HEK293T (cell line): ENCODE measurements around the gene EFL1.
"Not testable (repeated sequence)": the region's sequence is repeated elsewhere in the genome, so short reads cannot be mapped to it uniquely, and the experiment has no call there.

Experiments used
- CTCF ChIA-PET: fragments of 350-600 bp; formaldehyde crosslinking; extraction: SDS; loops from one replicate; lab custom pipeline; 2021; ENCODE audit warnings: antibody characterized with exemption, inconsistent platforms; lab: Yijun Ruan, JAX
- POLR2A ChIA-PET: fragments of 350-600 bp; formaldehyde crosslinking; extraction: SDS; loops from one replicate; lab custom pipeline; 2020; ENCODE audit warnings: antibody characterized with exemption, inconsistent platforms; lab: Yijun Ruan, JAX
- DNase-seq: peaks from one replicate; pipeline ENCODE4 v3.0.0; 2012; ENCODE audit warnings: mixed read lengths; ENCODE audit errors: extremely low spot score
- ARNT ChIP-seq: fragments of 450-650 bp; IDR thresholded peaks from 2 replicates; pipeline ENCODE4 v1.6.1; 2017; ENCODE audit warnings: mild to moderate bottlenecking
- BHLHE40 ChIP-seq: fragments of 450-650 bp; IDR thresholded peaks from 2 replicates; pipeline ENCODE4 v1.6.1; 2016; ENCODE audit warnings: mild to moderate bottlenecking, moderate library complexity, borderline replicate concordance
- CTBP1 ChIP-seq: fragments of 450-650 bp; IDR thresholded peaks from 2 replicates; pipeline ENCODE4 v1.6.1; 2016; ENCODE audit warnings: borderline replicate concordance
- ELF4 ChIP-seq: fragments of 450-650 bp; IDR thresholded peaks from 2 replicates; pipeline ENCODE4 v1.6.1; 2017; ENCODE audit warnings: antibody characterized with exemption
- FOXA1 ChIP-seq: fragments of 450-650 bp; IDR thresholded peaks from 2 replicates; pipeline ENCODE4 v1.6.1; 2016; ENCODE audit warnings: mild to moderate bottlenecking
- FOXK2 ChIP-seq: fragments of 450-650 bp; IDR thresholded peaks from 2 replicates; pipeline ENCODE4 v1.6.1; 2016; ENCODE audit warnings: mild to moderate bottlenecking
- FOXM1 ChIP-seq: fragments of 450-650 bp; IDR thresholded peaks from 2 replicates; pipeline ENCODE4 v1.6.1; 2017; ENCODE audit warnings: mild to moderate bottlenecking, borderline replicate concordance
- HDGF ChIP-seq: fragments of 450-650 bp; IDR thresholded peaks from 2 replicates; pipeline ENCODE4 v1.6.1; 2017; ENCODE audit warnings: antibody characterized with exemption, borderline replicate concordance
- L3MBTL2 ChIP-seq: fragments of 450-650 bp; conservative IDR thresholded peaks from 2 replicates; pipeline ENCODE4 v1.6.1; 2016; ENCODE audit warnings: mild to moderate bottlenecking
- LEF1 ChIP-seq: fragments of 450-650 bp; IDR thresholded peaks from 2 replicates; pipeline ENCODE4 v1.6.1; 2017; ENCODE audit warnings: mild to moderate bottlenecking, borderline replicate concordance
- NFRKB ChIP-seq: fragments of 450-650 bp; IDR thresholded peaks from 2 replicates; pipeline ENCODE4 v1.6.1; 2016; ENCODE audit warnings: mild to moderate bottlenecking, moderate library complexity
- PKNOX1 ChIP-seq: fragments of 450-650 bp; IDR thresholded peaks from 2 replicates; pipeline ENCODE4 v1.6.1; 2016
- SP1 ChIP-seq: fragments of 450-650 bp; IDR thresholded peaks from 2 replicates; pipeline ENCODE4 v1.6.1; 2017
- SUZ12 ChIP-seq: fragments of 450-650 bp; IDR thresholded peaks from 2 replicates; pipeline ENCODE4 v1.6.1; 2016; ENCODE audit warnings: mild to moderate bottlenecking
- TARDBP ChIP-seq: fragments of 450-650 bp; IDR thresholded peaks from 2 replicates; pipeline ENCODE4 v1.6.1; 2016
- ZNF384 ChIP-seq: fragments of 450-650 bp; IDR thresholded peaks from 2 replicates; pipeline ENCODE4 v1.6.1; 2016

The EFL1 gene

GRCh38 chr15:82298520-82298919, 36.0 kb upstream of the EFL1 start:
- POLR2A ChIA-PET: no interaction called here
- no peak for DNase-seq
- CTCF ChIA-PET: no interaction called here
- TF ChIP-seq ZNF384 (no peak), FOXA1 (no peak), TARDBP (no peak), FOXM1 (no peak)

DNA sequence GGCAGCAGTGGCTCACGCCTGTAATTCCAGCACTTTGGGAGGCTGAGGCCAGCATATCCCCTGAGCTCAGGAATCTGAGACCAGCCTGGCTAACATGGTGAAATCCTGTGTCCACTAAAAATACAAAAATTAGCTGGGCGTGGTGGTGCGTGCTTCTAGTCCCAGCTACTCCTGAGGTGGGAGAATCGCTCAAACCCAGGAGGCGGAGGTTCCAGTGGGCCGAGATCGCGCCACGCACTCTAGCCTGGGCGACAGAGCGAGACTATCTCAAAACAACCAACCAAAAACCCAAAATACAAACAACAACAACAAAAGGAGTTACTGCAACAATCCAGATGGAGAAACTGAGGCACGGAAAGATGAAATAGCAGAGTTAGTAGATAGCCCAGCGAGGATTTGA, 35.5 kb upstream of the EFL1 start:
- TF ChIP-seq SUZ12: no peak
- TF ChIP-seq TARDBP: no peak
- TF ChIP-seq LEF1: no peak
- no peak for TF ChIP-seq BHLHE40
- no peak for TF ChIP-seq FOXK2
- no peak for TF ChIP-seq NFRKB
- ChIA-PET POLR2A (no interaction called here), CTCF (no interaction called here)
- no peak for DNase-seq

- ChIA-PET CTCF (no interaction called here), POLR2A (no interaction called here)
- no peak for TF ChIP-seq FOXM1
- TF ChIP-seq FOXA1: no peak
- DNase-seq: no peak
These were observed 35.0 kb upstream of the EFL1 start for GRCh38 chr15:82297546-82297945.

GRCh38 chr15:82294061-82294690, 31.6 kb upstream of the EFL1 start:
- ChIA-PET CTCF (interaction anchor here (0.6 kb wide), 1 partner anchor 10 kb away, joined by 3 read pairs; no protein-coding TSS in a partner anchor), POLR2A (no interaction called here)
- TF ChIP-seq SP1 (no peak), HDGF (no peak), ELF4 (no peak), NFRKB (no peak), L3MBTL2 (no peak), FOXK2 (no peak), BHLHE40 (no peak), LEF1 (no peak), PKNOX1 (no peak), TARDBP (no peak), FOXM1 (no peak), SUZ12 (no peak), FOXA1 (no peak), ZNF384 (no peak), ARNT (no peak), CTBP1 (no peak)
- DNase-seq: no peak

GRCh38 chr15:82292271-82292670, 29.7 kb upstream of the EFL1 start:
- TF ChIP-seq SP1 (no peak), FOXA1 (no peak), TARDBP (no peak), LEF1 (no peak), PKNOX1 (no peak), SUZ12 (no peak), FOXM1 (no peak), ZNF384 (no peak), CTBP1 (no peak), BHLHE40 (no peak), NFRKB (no peak), FOXK2 (no peak), ELF4 (no peak), HDGF (no peak), ARNT (no peak), L3MBTL2 (no peak)
- ChIA-PET CTCF (interaction anchor here (0.6 kb wide), 1 partner anchor 93 kb away, joined by 5 read pairs; no protein-coding TSS in a partner anchor), POLR2A (no interaction called here)
- no peak for DNase-seq

DNA sequence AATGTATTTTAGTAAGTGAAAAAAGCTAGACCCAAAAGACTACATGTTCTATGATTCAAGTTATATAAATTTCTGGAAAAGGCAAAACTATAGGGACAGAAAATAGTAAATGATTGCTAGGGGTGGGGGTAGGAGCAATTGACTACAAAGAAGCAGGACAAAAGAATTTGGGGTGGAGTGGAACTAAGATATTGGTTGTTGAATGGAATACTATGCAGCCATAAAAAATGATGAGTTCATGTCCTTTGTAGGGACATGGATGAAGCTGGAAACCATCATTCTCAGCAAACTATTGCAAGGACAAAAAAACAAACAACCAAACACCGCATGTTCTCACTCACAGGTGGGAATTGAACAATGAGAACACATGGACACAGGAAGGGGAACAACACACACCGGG, 25.7 kb upstream of the EFL1 start:
- CTCF ChIA-PET, POLR2A ChIA-PET, DNase-seq: not testable (repeated sequence)

DNA sequence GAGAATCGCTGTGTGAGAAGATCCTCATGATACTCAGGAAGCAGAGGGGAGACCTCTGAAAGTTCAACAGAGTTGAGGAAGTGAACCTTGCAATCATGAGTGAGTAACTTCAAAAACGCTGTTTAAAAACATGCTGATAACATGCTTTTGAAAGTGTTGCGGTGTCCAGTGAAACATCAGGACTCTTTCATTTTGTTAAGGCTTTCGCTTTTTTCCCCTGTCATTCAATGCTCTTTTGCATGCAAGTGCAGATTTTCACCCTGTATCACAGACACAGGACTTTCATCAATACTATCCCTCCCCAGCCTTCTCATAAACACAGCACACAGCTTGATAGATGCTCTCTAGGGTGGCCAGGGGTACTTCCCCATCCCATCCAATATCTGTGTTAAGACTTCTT, 23.9 kb upstream of the EFL1 start:
- POLR2A ChIA-PET, CTCF ChIA-PET, DNase-seq: not testable (repeated sequence)

DNA sequence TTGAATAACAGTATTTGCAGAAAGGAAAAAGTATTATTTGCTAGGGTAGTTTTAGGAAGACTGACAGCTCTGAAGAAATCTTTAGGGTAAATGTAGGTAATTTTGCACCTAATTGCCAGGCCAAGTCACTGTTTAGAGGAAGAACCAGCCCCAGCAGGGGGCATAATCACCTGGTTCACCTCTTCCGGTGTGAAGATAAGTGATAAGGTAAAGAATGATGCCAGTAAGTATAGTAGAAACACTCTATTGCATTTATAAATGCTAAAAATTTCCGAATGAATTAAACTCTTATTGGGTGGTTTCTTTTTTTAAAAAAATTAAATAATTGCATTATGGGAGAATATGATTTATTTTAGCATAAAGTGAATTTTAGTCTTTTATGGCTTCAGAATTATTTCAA, 21.8 kb upstream of the EFL1 start:
- POLR2A ChIA-PET: interaction anchor here (1.0 kb wide), 1 partner anchor 22 kb away, joined by 3 read pairs; the partner anchor contains the start of genes EFL1 and SAXO2
- CTCF ChIA-PET: interaction anchor here (0.7 kb wide), 1 partner anchor 10 kb away, joined by 3 read pairs; no protein-coding TSS in a partner anchor
- not testable (repeated sequence) for DNase-seq

DNA sequence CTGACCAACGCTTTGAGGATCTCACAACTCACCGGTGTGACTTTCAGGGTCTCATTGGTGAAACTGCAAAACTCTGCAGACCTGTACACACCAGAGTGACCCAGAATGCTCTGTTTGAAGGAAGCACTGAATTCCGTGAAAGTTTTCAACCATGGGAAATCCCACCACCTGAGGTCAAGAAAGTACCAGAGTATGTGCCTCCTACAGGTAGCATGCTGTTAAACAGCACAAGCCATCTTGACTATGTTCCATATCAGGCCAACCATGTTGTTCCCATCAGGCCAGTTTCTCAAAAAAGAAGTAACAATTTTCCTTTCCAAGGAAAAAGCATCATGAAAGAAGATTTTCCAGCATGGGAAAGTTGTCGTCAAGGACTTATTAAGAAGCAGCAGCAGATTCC, 19.9 kb upstream of the EFL1 start:
- CTCF ChIA-PET: interaction anchor here (0.6 kb wide), 1 partner anchor 1367 kb away, joined by 4 read pairs; no protein-coding TSS in a partner anchor

GRCh38 chr15:82281276-82281675, 18.7 kb upstream of the EFL1 start:
- CTCF ChIA-PET: interaction anchor here (1.3 kb wide), 1 partner anchor 18 kb away, joined by 4 read pairs; the partner anchor contains the start of genes EFL1 and SAXO2
- DNase-seq: not testable (repeated sequence)
- POLR2A ChIA-PET: interaction anchor here (1.6 kb wide), 1 partner anchor 19 kb away, joined by 6 read pairs; the partner anchor contains the start of genes EFL1 and SAXO2

More for the DNA sequence above, 19.9 kb upstream of the EFL1 start:
- POLR2A ChIA-PET, DNase-seq: not testable (repeated sequence)
